Measurements from ENCODE around the gene TGFA.

The TGFA gene

DNA sequence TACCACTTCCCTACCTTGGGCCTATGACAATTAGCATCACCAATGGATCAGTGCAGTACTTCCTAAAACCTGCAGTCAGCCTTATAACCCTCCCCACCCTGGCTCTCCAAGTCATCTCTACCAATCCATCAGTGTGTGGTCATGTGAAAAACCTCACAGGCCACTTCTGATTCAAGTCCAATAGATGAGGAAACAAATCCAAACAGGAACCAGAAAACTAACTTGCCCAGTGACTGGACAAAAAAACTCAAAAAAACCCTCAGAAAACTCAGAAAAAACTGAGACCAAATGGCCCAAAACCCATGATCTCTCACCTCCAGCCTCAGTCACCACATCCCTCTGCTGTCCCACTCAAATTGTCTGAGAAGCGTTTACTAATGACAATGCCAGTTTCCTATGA is 43.3 kb downstream of the TGFA start:
- TF ChIP-seq, protein P1, sequence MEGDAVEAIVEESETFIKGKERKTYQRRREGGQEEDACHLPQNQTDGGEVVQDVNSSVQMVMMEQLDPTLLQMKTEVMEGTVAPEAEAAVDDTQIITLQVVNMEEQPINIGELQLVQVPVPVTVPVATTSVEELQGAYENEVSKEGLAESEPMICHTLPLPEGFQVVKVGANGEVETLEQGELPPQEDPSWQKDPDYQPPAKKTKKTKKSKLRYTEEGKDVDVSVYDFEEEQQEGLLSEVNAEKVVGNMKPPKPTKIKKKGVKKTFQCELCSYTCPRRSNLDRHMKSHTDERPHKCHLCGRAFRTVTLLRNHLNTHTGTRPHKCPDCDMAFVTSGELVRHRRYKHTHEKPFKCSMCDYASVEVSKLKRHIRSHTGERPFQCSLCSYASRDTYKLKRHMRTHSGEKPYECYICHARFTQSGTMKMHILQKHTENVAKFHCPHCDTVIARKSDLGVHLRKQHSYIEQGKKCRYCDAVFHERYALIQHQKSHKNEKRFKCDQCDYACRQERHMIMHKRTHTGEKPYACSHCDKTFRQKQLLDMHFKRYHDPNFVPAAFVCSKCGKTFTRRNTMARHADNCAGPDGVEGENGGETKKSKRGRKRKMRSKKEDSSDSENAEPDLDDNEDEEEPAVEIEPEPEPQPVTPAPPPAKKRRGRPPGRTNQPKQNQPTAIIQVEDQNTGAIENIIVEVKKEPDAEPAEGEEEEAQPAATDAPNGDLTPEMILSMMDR (IDR thresholded peaks at IDR 0.05; ENCODE audit: borderline replicate concordance, control extremely low read depth, extremely low read depth, insufficient read depth, missing control alignments), result no peak
- no peak for DNase-seq (ENCODE audit: low spot score)
- in situ Hi-C loops (cut with MboI; ENCODE audit: low sequenced_read_pairs, unreplicated experiment), result no loop called here

DNA sequence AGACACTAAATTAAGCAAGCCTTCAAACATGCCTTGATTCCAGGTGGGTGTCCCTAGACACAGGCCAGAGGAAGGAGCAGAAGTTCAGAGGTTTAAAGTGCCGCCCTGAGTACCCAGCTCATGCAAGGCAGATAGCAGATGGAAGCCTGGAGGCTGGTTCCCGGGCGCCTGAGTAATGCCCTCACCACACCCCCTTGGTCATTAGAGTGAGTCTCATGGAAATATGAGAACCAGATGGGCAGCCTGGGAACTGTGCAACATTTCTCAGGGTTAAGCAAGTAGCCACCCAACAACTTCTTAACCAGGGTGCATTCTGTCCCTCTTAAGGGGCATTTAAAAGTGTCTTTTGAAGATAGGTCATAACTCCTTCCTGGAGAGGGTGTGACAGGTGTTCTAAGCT is 44.1 kb downstream of the TGFA start:
- no peak for DNase-seq (ENCODE audit: low spot score)
- in situ Hi-C loops (cut with MboI; ENCODE audit: low sequenced_read_pairs, unreplicated experiment), result no loop called here
- TF ChIP-seq, protein P1 (IDR thresholded peaks at IDR 0.05; ENCODE audit: borderline replicate concordance, control extremely low read depth, extremely low read depth, insufficient read depth, missing control alignments), result no peak

DNA sequence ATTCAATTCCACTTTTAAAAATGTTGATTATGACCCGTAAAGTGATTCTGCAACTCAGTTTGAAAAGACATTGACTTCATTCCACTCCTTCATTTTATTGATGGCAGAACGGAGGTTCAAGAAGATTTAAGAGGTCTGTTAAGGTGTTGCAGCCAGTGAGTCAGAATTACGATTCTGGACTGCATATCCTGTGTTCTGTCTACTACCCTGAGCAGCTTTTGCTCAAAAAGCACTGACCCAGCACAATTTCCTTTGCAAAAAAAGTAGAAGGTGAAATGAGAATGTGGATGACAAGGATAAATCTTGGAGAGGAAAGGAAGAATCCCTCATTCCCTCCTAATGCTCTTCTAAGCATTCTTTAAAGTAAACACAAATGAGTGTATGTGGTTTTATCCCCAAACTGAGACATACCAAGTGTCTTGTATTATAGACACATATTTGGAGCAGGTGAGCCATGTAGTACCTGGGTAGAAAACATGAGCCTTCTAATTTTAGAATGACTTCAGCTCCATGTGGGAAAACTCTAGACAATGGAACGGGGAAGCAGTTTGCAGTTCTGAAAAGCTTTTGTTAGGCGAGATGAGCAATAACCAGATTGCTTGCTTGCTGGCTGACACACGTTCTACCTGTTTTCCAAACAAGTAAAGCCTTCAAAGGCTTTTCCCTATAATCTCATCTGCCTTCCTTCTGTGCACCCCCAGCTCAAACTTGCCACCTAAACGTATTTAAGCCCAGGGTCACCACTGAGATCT is 44.7 kb downstream of the TGFA start:
- in situ Hi-C loops (cut with MboI; ENCODE audit: low sequenced_read_pairs, unreplicated experiment), result no loop called here
- TF ChIP-seq, protein P1 (IDR thresholded peaks at IDR 0.05; ENCODE audit: borderline replicate concordance, control extremely low read depth, extremely low read depth, insufficient read depth, missing control alignments), result no peak
- DNase-seq (ENCODE audit: low spot score), result no peak

DNA sequence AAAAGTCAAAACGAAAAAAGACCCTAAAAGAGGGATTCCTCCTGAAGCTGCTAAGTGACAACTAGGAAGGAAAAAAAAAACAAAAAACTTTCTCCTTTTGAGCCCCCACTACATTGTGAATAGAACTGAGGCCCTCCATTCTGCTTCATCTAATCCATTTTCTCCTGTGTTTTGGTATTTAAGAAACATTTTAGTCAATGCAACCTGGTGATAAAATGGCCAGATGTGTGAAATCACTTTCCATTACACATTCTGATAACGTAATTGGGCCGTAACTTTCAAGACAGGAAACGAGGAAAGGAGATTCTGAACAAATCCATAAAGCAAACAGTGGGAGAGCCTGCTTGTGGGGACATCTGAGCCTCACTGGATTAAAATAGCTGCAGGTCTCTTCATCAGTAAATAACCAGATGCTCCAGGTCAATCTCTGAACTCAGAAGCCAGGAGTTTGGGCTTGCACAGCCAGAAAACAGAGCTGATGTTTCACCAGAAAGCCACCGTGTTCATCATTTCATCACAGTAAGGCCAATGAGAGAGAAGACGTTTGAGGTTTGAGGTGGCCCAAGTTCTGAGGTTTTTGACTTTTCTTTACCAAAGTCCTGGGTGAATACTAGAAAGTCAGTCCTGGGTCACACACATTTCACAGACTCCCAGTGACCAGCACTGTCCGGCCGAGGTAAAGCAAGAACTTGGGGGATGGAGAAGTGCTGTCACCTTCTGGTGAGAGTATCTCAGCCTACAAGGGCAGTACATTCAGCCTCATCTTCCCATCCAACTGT is 47.8 kb downstream of the TGFA start:
- no peak for DNase-seq (ENCODE audit: low spot score)
- TF ChIP-seq, protein P1 (IDR thresholded peaks at IDR 0.05; ENCODE audit: borderline replicate concordance, control extremely low read depth, extremely low read depth, insufficient read depth, missing control alignments), result no peak
- in situ Hi-C loops (cut with MboI; ENCODE audit: low sequenced_read_pairs, unreplicated experiment), result no loop called here

DNA sequence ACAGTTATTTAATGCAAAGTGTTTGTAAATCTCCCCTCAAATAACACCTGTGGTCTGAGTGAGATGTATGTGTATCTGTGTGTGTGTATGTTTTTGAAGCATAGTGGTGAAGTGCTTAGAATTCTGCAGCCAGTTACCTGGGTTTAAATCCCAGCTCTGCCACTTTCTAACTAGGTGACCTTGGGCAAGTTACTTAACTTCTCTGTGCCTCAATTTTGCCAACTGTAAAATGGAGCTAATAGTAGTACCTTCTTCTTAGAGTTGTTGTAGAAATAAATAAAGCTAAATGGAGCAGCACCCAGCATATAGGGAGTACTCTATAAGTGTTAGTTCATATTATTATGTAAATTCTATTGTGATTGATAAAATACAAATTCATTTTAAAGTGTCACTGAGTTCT is 48.9 kb downstream of the TGFA start:
- TF ChIP-seq, protein P1 (IDR thresholded peaks at IDR 0.05; ENCODE audit: borderline replicate concordance, control extremely low read depth, extremely low read depth, insufficient read depth, missing control alignments), result no peak
- in situ Hi-C loops (cut with MboI; ENCODE audit: low sequenced_read_pairs, unreplicated experiment), result no loop called here
- no peak for DNase-seq (ENCODE audit: low spot score)

DNA sequence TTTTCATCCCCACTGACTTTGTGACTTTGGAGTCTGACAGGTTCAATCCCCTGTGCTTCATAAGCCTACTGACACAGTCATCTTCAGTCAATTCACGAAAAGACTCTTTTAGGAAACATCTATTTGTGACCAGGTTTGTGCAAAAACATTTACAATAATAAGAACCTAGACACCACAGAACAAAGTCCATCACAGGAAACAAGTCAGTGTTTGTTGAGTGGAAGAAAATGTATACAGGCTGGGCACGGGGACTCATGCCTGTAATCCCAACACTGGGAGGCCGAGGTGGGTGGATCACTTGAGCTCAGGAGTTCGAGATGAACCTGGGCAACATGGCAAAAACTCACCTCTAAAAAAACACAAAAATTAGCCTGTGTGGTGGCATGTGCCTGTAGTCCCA is 49.7 kb downstream of the TGFA start:
- no peak for DNase-seq (ENCODE audit: low spot score)
- TF ChIP-seq, protein P1 (IDR thresholded peaks at IDR 0.05; ENCODE audit: borderline replicate concordance, control extremely low read depth, extremely low read depth, insufficient read depth, missing control alignments), result no peak
- in situ Hi-C loops (cut with MboI; ENCODE audit: low sequenced_read_pairs, unreplicated experiment), result no loop called here
